GM23338 (cell line): Measurements from ENCODE around the gene ASAP2. TPM values are rescaled to one million over a fixed set of nuclear protein-coding genes. Genes with fewer than 3 reads are reported as not detected.

Source experiments
- ATAC-seq: fragments of 200-7000 bp; cut with Tn5 transposase; 3 replicates; pipeline ENCODE4 v1.9.1; 2020
- DNase-seq: peaks from one replicate; pipeline ENCODE4 v3.0.0-alpha.2; 2015; ENCODE audit warnings: low spot score
- H2AFZ ChIP-seq: fragments of 200-600 bp; sonication (generic); 2 replicates; pipeline ENCODE4 v1.8.0; 2016; ENCODE audit warnings: antibody characterized with exemption, mild to moderate bottlenecking, moderate library complexity
- H3F3A ChIP-seq: fragments of 200-600 bp; sonication (generic); replicated peaks from 2 replicates; pipeline ENCODE4 v1.8.0; 2017; ENCODE audit warnings: antibody characterized with exemption, mixed run types, low read depth
- H3K27ac ChIP-seq: fragments of 200-600 bp; sonication (generic); 2 replicates; pipeline ENCODE4 v1.6.1; 2016; ENCODE audit warnings: low read depth
- H3K27me3 ChIP-seq: fragments of 200-600 bp; sonication (generic); 2 replicates; pipeline ENCODE4 v1.8.0; 2016; ENCODE audit warnings: mild to moderate bottlenecking, mixed run types, moderate library complexity; ENCODE audit not compliant: insufficient read depth
- H3K36me3 ChIP-seq: fragments of 200-600 bp; sonication (generic); 2 replicates; pipeline ENCODE4 v1.8.0; 2016; ENCODE audit warnings: mild to moderate bottlenecking; ENCODE audit not compliant: insufficient read depth
- H3K4me1 ChIP-seq: fragments of 200-600 bp; sonication (generic); 2 replicates; pipeline ENCODE4 v1.8.0; 2016; ENCODE audit warnings: mild to moderate bottlenecking, moderate library complexity; ENCODE audit not compliant: insufficient read depth
- H3K4me2 ChIP-seq: fragments of 200-600 bp; sonication (generic); 2 replicates; pipeline ENCODE4 v1.7.1; 2017; ENCODE audit warnings: mixed run types
- H3K4me3 ChIP-seq: fragments of 200-600 bp; sonication (generic); 2 replicates; pipeline ENCODE4 v1.6.1; 2016; ENCODE audit warnings: mixed run types
- H3K79me2 ChIP-seq: fragments of 200-600 bp; sonication (generic); replicated peaks from 2 replicates; pipeline ENCODE4 v1.8.0; 2017; ENCODE audit warnings: mild to moderate bottlenecking; ENCODE audit not compliant: insufficient read depth
- H3K9me2 ChIP-seq: fragments of 200-600 bp; sonication (generic); 2 replicates; pipeline ENCODE4 v1.8.0; 2017; ENCODE audit not compliant: insufficient read depth
- H4K20me1 ChIP-seq: fragments of 200-600 bp; sonication (generic); replicated peaks from 2 replicates; pipeline ENCODE4 v1.8.0; 2017; ENCODE audit warnings: mild to moderate bottlenecking; ENCODE audit not compliant: insufficient read depth
- H3K27ac Mint-ChIP-seq: 2 replicates; pipeline ENCODE4 v1.8.0; 2020; ENCODE audit warnings: inconsistent platforms, mild to moderate bottlenecking, moderate library complexity, mixed read lengths
- H3K27me3 Mint-ChIP-seq: 3 replicates; pipeline ENCODE4 v1.8.0; 2022; ENCODE audit warnings: low read depth, mild to moderate bottlenecking, moderate library complexity, mixed read lengths, inconsistent platforms; ENCODE audit not compliant: insufficient read depth, poor library complexity
- H3K36me3 Mint-ChIP-seq: 3 replicates; pipeline ENCODE4 v1.8.0; 2021; ENCODE audit warnings: low read depth, mild to moderate bottlenecking, inconsistent platforms, moderate library complexity, mixed read lengths
- H3K4me1 Mint-ChIP-seq: 3 replicates; pipeline ENCODE4 v1.8.0; 2020; ENCODE audit warnings: mild to moderate bottlenecking, inconsistent platforms, mixed read lengths
- H3K4me3 Mint-ChIP-seq: 3 replicates; pipeline ENCODE4 v1.8.0; 2021; ENCODE audit warnings: moderate library complexity, mild to moderate bottlenecking, inconsistent platforms, mixed read lengths
- H3K9me3 Mint-ChIP-seq: 3 replicates; pipeline ENCODE4 v1.8.0; 2020; ENCODE audit warnings: moderate library complexity, mild to moderate bottlenecking, inconsistent platforms, mixed read lengths
- CREB1 ChIP-seq: fragments of 250-450 bp; sonication (Bioruptor Pico); IDR thresholded peaks from 2 replicates; pipeline ENCODE4 v1.5.0; 2020; ENCODE audit warnings: low read depth, mild to moderate bottlenecking, moderate library complexity
- EZH2 ChIP-seq: fragments of 200-600 bp; sonication (generic); IDR thresholded peaks from one replicate; pipeline ENCODE4 v1.8.0; 2017; ENCODE audit warnings: antibody characterized with exemption, mild to moderate bottlenecking, low read depth; ENCODE audit not compliant: unreplicated experiment
- EZH2phosphoT487 ChIP-seq: fragments of 200-600 bp; sonication (generic); IDR thresholded peaks from one replicate; pipeline ENCODE4 v1.8.1; 2018; ENCODE audit warnings: antibody characterized with exemption; ENCODE audit not compliant: unreplicated experiment
- JUNB ChIP-seq: IDR thresholded peaks from one replicate; pipeline ENCODE4 v1.6.1; 2016; ENCODE audit warnings: antibody characterized with exemption; ENCODE audit not compliant: unreplicated experiment
- NANOG ChIP-seq: IDR thresholded peaks from 2 replicates; pipeline ENCODE4 v1.6.1; 2016; ENCODE audit warnings: antibody characterized with exemption, borderline replicate concordance
- POLR2AphosphoS5 ChIP-seq: IDR thresholded peaks from 2 replicates; pipeline ENCODE4 v1.6.1; 2016; ENCODE audit warnings: antibody characterized with exemption, low read depth
- ZNF331 ChIP-seq: fragments of 250-450 bp; sonication (Bioruptor Pico); IDR thresholded peaks from 2 replicates; pipeline ENCODE4 v1.5.0; 2020; ENCODE audit warnings: low read depth, mild to moderate bottlenecking, moderate library complexity
- polyA plus RNA-seq: library from polyadenylated mRNA; unstranded; fragments of >200 nt; fragmentation: Nextera tagmentation; extraction: Ambion mirVana; gene quantifications from 2 replicates; pipeline ENCODE4 v1.2.1, GENCODE V29; 2016
- total RNA-seq: library from RNA; depleted of rRNA; stranded (reverse); fragments of >200 nt; shearing (Covaris generic); gene quantifications from 2 replicates; pipeline ENCODE4 v1.2.3, GENCODE V29; 2014
- TF ChIP-seq, protein P1 (sequence below), 2 experiments: fragments of 200-600 bp in 1 of 2; sonication (generic) in 1 of 2; conservative IDR thresholded peaks; 2 replicates each; pipeline versions ENCODE4 v1.5.1 to v1.6.1; 2016 to 2017; ENCODE audit warnings: antibody characterized with exemption in 2 of 2, low read depth in 2 of 2, mild to moderate bottlenecking in 2 of 2, moderate library complexity in 1 of 2
- TF ChIP-seq, protein P2 (sequence below): IDR thresholded peaks from one replicate; pipeline ENCODE4 v1.6.1; 2018; ENCODE audit warnings: antibody characterized with exemption; ENCODE audit not compliant: unreplicated experiment

The ASAP2 gene
- total and polyA plus RNA-seq, 2 experiments from 2014 or later: 2.6 to 15.6 TPM

DNA sequence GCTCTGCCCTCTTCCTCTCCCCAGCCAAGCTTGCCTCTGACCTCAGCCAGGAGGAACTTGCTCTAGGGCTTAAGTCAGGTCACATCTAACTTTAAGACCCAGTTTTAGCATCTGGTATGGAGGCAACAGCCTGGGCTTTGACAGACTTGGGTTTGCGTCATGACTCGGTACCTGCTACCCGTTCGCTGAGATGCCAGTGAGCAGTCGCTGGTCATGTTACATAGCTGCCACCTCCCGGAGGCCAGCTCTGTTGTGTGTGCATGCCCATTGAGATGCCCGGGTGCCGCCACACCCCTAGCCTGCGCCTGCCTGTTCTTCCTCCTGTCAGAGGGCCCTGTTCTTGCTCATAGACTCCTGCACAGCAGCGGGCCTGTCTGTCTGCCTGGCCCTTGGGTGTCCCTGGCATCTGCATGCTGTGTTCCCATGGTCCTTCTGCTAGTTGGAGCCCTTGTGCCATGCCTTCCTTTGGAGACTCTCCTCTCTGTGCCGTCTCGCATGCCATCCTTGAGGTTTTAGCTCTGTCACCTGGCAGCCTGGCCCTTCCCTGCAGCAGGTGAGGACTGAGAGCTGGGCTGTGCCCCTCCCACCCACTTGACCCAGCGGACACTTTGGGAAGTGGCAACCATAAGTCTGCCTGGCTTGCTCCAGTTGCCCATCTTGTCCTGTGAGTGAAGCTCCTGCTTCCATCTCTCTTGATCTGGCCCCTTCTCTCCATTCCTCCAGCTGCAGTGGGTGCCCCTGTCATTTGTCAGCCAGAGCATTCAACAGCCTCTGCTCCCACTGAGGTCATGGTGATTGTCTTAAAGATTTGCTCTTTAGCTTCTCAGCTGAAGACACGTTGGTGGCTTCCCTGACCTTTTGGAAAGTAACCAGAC, 24.9 kb downstream of the ASAP2 start:
- Mint-ChIP-seq H3K27ac (no peak overlapping the region), H3K27me3 (peaks cover 1% of the 10 kb centered on the region), H3K9me3 (no peaks in the 10 kb centered on the region), H3K4me1 (peaks cover 66% of the 10 kb centered on the region), H3K4me3 (no peak overlapping the region), H3K36me3 (no peaks in the 10 kb centered on the region)
- peaks cover 10% of the 10 kb centered on the region for H4K20me1 ChIP-seq
- H3K79me2 ChIP-seq: peaks cover 92% of the 10 kb centered on the region
- no peaks in the 10 kb centered on the region for H3K27me3 ChIP-seq
- no peak overlapping the region for H3K27ac ChIP-seq
- ATAC-seq (no peak), DNase-seq (no peak)
- no peaks in the 10 kb centered on the region for H3K36me3 ChIP-seq
- peaks cover 13% of the 10 kb centered on the region for H3K4me1 ChIP-seq
- H3K4me3 ChIP-seq: no peak overlapping the region
- H3K4me2 ChIP-seq: no peak overlapping the region
- H3K9me2 ChIP-seq: no peaks in the 10 kb centered on the region
- H2AFZ ChIP-seq: no peak overlapping the region
- no peaks in the 10 kb centered on the region for H3F3A ChIP-seq
- no peak for TF ChIP-seq CREB1 (CRISPR knock-in tag)
- TF ChIP-seq EZH2phosphoT487: no peak
- TF ChIP-seq POLR2AphosphoS5: no peak
- TF ChIP-seq, protein P1, sequence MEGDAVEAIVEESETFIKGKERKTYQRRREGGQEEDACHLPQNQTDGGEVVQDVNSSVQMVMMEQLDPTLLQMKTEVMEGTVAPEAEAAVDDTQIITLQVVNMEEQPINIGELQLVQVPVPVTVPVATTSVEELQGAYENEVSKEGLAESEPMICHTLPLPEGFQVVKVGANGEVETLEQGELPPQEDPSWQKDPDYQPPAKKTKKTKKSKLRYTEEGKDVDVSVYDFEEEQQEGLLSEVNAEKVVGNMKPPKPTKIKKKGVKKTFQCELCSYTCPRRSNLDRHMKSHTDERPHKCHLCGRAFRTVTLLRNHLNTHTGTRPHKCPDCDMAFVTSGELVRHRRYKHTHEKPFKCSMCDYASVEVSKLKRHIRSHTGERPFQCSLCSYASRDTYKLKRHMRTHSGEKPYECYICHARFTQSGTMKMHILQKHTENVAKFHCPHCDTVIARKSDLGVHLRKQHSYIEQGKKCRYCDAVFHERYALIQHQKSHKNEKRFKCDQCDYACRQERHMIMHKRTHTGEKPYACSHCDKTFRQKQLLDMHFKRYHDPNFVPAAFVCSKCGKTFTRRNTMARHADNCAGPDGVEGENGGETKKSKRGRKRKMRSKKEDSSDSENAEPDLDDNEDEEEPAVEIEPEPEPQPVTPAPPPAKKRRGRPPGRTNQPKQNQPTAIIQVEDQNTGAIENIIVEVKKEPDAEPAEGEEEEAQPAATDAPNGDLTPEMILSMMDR (conservative IDR thresholded peaks at IDR 0.05; ENCODE audit: low read depth in 2 of 2): no peak
- TF ChIP-seq EZH2: no peak

DNA sequence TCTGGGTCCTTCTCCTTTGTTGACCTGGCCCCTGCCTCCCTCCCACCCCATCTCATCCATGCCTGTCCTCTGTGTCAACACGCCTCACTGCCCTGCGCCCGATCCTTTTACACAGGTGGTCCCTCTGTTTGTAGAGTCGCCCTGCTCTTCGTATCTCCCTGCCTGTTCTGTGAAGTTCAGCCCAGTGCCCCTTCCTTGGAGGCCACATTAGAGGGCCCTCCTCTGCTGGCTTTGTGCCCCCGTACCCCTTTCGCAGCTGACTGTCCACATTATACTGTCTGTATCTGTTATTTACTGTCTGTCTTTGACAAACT, 25.5 kb downstream of the ASAP2 start:
- H3K9me2 ChIP-seq: no peaks in the 10 kb centered on the region
- no peak overlapping the region for H3K4me3 Mint-ChIP-seq
- DNase-seq: no peak
- H3K4me1 ChIP-seq: peaks cover 10% of the 10 kb centered on the region
- no peak overlapping the region for H2AFZ ChIP-seq
- no peaks in the 10 kb centered on the region for H3F3A ChIP-seq
- H3K9me3 Mint-ChIP-seq: no peaks in the 10 kb centered on the region; the same call in 2 of the 3 replicates
- peaks cover 94% of the 10 kb centered on the region for H3K79me2 ChIP-seq
- no peaks in the 10 kb centered on the region for H3K36me3 ChIP-seq
- peaks cover 1% of the 10 kb centered on the region for H3K27me3 Mint-ChIP-seq
- H3K4me3 ChIP-seq: no peak overlapping the region
- no peak overlapping the region for H3K27ac ChIP-seq
- ATAC-seq: no peak
- H4K20me1 ChIP-seq: peaks cover 10% of the 10 kb centered on the region
- H3K36me3 Mint-ChIP-seq: no peaks in the 10 kb centered on the region
- no peaks in the 10 kb centered on the region for H3K27me3 ChIP-seq
- H3K4me2 ChIP-seq: no peak overlapping the region
- H3K4me1 Mint-ChIP-seq: peaks cover 63% of the 10 kb centered on the region
- H3K27ac Mint-ChIP-seq: no peak overlapping the region
- no peak for TF ChIP-seq POLR2AphosphoS5
- TF ChIP-seq JUNB: no peak
- TF ChIP-seq, protein P1 (conservative IDR thresholded peaks at IDR 0.05; ENCODE audit: low read depth in 2 of 2): no peak
- no peak for TF ChIP-seq ZNF331
- no peak for TF ChIP-seq NANOG
- no peak for TF ChIP-seq EZH2phosphoT487
- TF ChIP-seq, protein P2, sequence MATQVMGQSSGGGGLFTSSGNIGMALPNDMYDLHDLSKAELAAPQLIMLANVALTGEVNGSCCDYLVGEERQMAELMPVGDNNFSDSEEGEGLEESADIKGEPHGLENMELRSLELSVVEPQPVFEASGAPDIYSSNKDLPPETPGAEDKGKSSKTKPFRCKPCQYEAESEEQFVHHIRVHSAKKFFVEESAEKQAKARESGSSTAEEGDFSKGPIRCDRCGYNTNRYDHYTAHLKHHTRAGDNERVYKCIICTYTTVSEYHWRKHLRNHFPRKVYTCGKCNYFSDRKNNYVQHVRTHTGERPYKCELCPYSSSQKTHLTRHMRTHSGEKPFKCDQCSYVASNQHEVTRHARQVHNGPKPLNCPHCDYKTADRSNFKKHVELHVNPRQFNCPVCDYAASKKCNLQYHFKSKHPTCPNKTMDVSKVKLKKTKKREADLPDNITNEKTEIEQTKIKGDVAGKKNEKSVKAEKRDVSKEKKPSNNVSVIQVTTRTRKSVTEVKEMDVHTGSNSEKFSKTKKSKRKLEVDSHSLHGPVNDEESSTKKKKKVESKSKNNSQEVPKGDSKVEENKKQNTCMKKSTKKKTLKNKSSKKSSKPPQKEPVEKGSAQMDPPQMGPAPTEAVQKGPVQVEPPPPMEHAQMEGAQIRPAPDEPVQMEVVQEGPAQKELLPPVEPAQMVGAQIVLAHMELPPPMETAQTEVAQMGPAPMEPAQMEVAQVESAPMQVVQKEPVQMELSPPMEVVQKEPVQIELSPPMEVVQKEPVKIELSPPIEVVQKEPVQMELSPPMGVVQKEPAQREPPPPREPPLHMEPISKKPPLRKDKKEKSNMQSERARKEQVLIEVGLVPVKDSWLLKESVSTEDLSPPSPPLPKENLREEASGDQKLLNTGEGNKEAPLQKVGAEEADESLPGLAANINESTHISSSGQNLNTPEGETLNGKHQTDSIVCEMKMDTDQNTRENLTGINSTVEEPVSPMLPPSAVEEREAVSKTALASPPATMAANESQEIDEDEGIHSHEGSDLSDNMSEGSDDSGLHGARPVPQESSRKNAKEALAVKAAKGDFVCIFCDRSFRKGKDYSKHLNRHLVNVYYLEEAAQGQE: no peak
